Dermis microvascular lymphatic vessel endothelial cell (primary cell): ENCODE results near the gene LRP11. TPM values are rescaled to one million over a fixed set of nuclear protein-coding genes. Genes with fewer than 3 reads are reported as not detected.
"Not testable (repeated sequence)": the region's sequence is repeated elsewhere in the genome, so short reads cannot be mapped to it uniquely, and the experiment has no call there.

Source experiments
- DNase-seq, 2 donors: peaks; one replicate each; pipeline versions ENCODE4 v3.0.0 to v3.0.0-alpha.2; 2010; ENCODE audit warnings: low read depth in 2 of 2
- total RNA-seq: library from RNA; depleted of rRNA; stranded (reverse); fragments of >200 nt; gene quantifications from 2 replicates; pipeline ENCODE4 v1.2.1, GENCODE V29; 2014

The LRP11 gene
- total RNA-seq, 1 donor from 2014 or later, result 7.1 TPM

DNA sequence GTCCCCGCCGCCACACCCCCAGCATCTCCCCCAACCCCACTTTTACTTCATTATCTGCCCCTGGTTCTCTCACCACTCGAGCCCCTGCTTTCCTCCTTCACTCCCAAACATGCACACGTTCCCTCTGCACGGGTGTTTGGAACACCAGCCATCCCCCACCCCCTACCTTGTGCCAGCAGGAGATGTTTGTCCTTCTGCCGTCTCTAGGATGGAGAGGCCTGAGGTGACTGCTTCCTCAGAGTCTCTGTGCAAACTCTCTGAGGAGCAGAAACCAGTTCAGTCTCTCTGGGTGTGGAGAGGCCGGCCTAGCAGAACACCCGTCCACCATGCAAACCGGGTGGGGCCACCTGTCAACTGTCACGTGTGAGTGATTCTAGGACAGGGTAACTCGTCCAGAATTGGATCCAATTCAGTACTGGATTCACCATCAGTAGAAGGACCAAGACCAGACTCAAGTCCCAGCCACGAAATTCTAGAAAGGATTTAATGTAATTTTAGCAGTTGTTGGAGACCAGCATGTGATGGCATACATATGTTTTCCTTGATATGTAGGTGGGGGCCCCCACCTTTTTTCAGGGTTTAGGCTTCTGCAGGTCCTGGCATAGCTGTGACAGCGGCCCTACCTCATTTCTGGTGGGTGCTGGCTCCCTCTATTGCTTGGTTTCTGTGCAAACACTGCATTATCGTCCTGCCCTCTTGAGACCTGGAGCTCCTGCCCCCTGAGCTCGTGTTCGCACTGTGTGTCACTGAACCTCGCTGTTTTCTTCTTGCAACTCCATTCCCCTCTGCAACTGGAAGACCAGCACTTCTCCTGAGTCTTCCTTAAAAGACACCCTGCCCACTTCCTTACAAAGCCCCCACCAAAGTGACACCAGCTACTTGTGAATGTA, 33.9 kb upstream of the LRP11 start, which contains the start of gene RAET1E:
TSS of gene RAET1E (minus strand) at position 259 of the 890 bp plus-strand sequence. CDS start 7,212 bp downstream, outside the sequence.
- DNase-seq, result no peak

DNA sequence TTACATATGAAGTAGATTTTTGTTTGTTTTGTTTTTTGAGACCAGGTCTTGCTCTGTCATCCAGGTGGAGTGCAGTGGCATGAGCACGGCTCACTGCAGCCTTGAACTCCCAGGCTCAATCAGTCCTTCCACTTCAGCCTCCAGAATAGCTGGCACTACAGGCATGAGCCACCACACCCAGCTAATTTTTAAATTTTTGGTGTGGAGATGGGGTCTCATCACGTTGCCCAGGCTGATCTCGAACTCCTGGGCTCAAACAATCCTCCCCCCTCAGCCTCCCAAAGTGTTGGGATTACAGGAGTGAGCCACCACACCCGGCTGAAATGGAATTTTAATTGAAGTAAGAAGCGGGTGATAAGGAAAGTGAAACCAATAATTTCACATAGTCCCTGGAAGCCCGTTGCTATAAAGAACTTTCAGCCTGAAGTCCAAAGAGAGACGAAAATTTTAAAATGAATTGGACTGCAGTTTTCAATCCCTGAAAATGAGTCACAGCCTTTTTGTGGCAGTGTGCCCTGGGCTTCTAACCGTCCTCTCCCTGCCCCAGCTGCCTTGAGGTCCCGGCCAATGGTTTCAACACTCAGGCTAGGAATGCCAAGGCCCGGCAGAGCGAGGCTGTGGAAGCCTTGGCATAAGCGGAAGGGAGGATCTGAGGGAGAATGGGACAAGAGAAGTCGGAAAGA, 33.0 kb upstream of the LRP11 start:
- peak; percentile 3 to 44 for DNase-seq

DNA sequence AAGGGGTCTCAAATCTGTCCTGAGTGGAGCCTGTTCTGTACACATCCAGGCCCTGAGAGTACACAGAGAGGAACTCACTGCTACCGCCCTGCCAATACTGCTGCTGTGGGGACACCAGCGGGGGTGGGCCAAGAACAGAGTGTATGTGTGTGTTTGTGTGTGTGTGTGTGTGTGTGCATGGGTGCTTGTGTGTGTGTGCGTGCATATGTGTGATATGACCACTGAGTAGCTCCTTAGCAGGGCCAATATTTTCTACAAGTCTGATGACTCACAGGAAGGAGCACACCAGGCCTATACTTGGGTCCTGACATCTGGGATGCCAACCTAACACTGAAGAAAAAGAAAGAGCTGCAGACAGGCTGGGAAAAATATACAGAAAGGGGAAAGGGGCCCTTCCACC, 32.3 kb upstream of the LRP11 start:
- DNase-seq, result peak in 1 of 2 donors; percentile 38

DNA sequence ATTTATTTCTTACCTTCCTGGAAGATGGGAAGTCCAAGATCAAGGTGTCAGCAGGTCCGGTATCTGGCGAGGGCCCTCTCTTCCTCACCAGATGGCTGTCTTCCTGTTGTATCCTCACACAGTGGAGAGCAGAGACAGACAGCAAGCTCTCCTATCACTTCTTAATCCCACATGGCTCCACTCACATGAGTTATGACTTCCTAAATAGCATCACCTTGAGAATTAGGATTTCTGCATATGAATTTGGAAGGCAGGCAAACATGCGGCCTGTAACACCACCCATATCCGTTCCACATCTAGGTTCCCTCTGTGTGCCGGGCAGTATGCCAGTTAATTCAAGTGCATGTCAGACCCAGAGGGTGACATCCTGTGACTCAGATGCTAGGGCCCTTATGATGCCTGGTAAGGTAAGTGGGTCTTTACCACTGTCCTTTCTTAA, 31.7 kb upstream of the LRP11 start:
- DNase-seq, result peak; percentile 33 to 86

DNA sequence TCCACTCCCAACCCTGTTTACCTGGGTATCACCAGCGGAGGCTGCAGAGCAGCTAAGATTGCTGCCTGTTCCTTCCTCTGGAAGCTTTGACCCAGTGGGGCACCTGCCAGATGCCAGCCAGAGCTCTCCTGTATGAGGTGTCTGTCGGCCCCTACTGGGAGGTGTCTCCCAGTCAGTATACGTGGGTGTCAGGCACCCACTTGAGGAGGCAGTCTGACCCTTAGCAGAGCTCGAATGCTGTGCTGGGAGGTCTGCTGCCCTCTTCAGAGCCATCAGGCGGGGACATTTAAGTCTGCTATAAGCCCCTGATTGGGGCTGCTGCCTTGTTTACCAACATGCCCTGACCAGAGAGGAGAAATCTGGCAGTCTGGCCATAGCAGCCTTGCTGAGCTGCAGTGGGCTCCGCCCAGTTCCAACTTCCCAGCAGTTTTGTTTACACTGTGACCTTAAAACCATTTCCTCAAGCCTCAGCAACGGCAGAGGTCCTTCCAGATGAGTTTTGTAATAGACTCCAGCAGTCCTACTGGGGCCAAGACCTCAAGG, 31.0 kb upstream of the LRP11 start:
- peak in 1 of 2 donors; percentile 42 for DNase-seq

DNA sequence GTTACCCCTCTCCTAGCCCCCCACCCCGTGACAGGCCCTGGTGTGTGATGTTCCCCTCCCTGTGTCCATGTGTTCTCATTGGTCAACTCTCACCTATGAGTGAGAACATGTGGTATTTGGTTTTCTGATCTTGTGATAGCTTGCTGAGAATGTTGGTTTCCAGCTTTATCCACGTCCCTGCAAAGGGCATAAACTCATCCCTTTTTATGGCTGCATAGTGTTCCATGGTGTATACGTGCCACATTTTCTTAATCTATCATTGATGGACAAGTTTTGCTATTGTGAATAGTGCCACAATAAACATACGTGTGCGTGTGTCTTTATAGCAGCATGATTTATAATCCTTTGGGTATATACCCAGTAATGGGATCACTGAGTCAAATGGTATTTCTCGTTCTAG, 27.7 kb upstream of the LRP11 start:
- DNase-seq, result not testable (repeated sequence)

DNA sequence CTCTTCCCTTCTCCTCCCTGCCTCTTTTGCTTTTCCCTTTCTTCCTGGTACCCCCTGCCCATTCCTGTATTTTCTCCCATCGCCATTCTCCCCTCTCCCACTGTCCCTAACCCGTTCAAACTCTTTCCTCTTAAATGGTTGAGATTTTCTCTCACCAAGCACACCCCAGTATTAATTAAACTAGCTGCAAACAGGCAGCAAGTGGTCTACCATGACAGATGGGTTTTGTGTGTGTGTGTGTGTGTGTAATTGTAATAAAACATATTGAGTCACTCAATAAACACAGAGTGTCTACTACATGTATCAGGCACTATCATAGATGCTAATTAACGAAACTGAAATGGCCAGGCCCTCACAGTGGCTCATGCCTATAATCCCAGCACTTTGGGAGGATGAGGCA, 27.1 kb upstream of the LRP11 start:
- no peak for DNase-seq

DNA sequence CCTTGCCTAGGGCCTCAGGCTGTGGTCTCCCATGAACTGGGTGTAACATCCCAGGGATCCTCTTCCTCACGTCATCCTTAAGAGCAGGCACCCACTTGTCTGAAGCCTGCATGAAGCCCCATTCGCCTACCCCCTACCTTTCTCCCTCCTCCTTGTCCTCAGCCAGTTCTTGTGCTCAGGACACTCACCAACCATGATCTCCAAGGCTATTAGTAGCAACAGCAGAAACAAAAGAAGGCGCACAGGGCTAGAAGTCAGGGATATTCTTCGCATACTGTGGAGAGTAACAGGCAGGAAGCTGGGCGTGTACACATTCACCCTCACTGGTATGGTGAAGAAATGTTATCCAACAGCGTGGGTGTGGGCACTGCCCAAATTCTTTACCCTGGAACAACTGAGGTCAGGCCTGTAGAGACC, 26.5 kb upstream of the LRP11 start:
- no peak for DNase-seq

DNA sequence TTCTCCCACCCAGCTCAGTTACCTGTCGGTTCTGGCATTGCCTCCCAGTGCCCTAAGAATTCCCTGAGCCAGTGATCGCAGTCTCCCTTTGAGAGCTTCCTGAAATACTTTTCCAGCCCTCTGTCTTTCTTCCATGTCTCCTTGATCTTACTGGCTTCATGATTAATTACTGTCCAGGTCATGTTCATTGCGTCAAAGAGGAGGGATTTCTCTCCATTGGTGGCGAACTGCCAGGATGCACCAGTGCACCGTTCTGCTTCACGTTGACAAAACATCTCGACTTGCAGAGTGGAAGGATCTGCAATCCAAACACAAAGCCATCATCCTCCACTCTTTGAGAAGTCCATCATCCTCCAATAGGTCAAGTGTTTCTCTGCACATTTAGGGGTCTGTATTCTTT, 25.2 kb upstream of the LRP11 start:
- DNase-seq, result no peak

DNA sequence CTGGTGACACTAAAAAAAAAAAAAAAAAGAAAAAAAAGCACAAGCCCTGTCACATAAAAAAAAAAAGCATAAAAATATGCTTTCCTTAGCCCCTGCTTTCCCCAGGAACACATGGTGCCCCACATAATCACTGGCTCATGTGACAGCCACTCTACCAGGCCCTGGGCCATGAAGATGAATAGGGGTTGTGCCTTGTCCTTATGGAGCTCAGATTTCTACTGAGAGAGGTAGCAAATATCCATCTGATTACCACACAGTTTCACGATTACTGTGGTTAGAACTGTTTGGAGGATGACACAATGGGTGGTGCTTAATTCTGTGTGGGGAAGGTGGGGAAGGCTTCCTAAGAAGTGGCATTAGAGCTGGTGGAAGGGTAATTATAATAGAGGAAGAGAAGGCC, 24.5 kb upstream of the LRP11 start:
- no peak for DNase-seq

DNA sequence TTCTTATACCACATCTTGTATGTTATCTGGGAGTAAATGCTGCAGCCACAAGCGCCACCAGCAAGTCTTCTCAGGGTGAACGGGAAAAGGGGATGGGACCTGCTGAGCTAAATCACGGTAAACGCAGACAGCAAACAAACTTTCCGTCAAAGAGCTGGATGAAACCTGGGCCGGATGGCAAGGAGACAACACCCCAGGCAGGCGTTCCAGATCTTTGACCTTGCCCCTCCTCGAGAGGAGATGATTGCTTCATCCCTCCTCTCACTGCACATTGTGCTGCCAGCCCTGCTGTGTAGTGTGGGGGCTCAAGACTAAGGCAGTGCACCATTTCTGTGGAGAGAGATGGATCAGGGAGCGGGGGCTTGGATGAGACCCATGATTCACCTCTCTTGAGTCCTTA, 23.9 kb upstream of the LRP11 start:
- DNase-seq, result no peak

DNA sequence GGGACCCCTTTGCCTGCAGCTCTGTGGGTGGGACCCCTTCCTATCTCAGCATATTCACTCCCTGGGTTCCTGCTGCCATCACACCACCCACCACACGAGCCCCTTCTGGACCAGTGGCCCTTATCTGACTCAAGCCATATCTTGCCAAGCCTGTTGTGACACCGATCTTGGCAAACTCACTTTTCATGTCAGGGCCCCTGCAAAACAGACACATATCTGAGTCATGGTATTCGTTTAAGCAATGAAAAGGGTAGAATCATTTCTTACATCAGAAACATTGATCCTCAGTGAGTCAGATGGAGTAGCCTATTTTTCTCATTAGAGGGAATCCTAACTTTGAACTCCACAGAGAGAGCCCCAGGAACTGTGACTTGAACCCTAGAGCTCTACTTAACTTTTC, 23.2 kb upstream of the LRP11 start:
- no peak for DNase-seq

DNA sequence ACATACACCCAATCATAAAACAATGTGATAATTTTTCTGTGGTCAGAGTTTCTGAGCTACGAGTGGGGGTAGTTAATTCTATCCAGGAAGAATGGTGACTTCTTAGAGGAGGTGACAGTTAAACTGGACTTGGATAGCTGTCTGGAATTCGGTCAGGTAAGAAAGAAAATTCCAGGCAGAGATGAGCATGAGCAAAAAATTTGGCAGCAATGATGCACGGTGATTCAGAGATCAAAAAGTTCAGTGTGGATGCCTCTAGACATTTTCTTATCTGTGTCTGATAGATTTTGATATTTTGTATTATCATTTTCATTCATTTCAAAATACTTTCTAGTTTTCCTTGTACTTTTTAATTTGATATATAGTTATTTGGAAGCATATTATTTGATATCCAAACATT, 21.7 kb upstream of the LRP11 start:
- DNase-seq, result no peak

DNA sequence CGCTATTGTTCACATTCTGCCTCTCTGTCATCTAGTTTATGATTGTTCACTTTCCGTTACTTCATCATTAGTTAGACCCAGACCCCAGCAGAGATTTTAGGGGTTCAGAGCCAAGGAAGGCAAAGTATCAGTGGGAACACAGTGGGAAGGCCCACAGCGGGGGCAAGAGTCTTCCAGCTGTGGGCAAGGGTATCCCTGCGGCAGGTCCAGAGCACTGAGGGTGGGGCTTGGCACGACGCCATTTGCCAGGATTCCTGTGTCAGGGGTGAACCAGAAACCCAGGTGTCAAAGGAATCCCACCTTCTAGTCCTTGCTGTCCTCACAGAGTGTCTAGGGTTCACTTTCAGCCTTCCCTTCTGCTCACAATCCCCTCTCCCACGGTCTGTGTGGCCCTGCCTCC, 20.5 kb upstream of the LRP11 start:
- DNase-seq, result no peak

DNA sequence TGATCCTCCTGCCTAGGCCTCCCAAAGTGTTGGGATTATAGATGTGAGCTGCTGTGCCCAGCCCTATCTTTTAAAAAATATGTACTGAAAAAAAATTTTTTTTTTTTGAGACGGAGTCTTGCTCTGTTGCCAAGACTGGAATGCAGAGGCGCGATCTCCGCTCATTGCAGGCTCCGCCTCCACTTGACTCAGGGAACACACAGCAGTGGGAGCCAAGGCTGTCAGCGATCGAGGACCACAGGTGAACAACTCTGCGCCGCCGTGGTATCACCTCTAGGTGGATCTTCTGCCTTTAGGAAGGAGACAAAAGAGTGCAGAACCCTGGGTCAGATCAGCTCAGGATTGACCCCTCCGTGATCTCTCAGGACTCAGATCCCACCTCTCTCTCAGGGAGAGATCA, 20.1 kb upstream of the LRP11 start:
- no peak for DNase-seq

DNA sequence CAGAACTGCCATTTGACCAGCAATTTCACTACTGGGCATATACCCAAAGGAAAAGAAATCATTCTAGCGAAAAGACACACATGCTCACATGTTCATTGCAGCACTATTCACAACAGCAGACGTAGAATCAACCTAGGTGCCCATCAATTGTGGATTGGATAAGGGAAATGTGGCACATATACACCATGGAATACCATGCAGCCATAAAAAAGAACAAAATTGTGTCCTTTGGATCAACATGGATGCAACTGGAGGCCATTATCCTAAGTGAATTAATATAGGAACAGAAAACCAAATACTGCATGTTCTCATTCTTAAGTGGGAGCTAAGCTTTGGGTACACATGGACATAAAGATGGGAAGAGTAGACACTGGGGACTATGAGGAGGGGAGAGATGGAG, 17.7 kb upstream of the LRP11 start:
- DNase-seq, result no peak

DNA sequence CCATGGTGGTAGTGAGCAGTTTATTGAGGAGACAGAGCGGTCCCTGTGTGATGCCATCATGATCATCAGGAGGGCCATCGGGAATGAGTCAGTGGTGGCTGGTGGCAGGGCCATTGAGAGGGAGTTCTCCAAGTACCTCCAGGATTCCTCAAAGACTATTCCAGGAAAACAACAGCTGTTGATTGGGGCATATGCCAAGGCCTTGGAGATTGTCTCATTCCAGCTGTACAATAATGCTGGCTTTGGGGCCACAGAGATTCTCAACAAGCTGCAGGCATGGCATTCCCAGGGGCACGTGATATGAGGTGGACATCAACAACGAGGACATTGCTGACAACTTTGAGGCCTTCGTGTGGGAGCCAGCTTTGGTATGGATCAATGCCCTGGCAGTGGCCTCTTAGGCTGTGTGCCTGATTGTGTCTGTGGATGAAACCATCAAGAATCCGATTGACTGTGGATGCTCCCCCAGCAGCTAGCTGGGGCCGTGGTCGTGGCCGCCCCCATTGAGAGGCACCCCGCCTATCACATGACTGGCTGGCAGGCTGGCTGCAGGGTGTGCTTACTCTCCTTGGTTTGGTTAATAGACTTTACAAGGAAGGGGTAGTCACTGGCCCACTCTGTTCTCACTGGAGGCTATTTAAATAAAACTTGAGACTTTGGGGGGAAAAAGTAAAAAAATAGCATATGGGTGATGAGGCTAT, 17.1 kb upstream of the LRP11 start:
- no peak for DNase-seq

DNA sequence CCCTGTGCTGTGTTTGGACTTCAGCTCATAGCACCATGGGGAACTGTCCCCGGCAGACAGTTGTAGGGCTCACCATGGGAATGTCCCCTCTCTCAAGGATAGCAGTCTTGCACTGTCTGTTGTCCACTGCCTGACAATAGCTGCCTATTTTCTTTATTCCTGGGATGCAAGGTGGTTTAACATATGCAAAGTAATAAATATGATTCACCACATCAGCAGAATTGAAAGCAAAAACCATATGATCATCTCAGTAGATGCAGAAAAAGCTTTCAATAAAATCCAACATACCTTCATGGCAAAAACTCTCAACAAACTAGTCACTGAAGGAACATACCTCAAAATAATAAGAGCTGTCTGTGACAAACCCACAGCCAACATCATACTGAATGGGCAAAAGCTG, 13.5 kb upstream of the LRP11 start:
- no peak for DNase-seq

DNA sequence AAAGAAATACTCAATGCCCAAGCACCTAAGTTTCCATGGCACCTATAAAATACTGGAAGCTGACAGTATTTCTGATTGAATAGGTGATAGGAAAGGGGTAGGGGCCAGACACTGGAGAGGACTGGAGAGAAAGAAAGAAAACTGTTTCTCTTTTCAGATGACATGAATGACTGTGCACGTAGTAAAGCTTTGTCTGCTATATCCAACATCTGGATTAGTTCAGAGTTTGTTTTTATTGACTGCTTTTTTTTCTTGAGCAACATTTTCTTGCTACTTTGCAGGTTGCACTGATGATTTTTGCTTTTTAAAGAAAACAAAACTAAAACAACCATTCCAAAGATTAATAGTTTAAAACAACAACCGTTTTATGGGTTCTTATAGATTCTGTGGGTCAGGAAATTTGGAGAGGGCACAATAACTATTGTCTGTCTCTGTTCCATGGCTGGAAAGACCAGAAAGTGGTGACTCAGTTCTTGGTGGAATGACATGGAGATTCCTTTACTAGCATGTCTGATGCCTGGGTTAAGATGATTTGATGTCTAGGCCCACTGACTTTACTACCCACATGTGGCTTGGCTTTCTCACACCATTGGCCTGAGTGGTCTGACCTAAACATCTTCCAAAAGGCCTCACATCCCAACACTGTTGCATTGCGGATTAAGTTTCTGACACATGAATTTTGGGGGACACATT, 12.2 kb upstream of the LRP11 start:
- no peak for DNase-seq

DNA sequence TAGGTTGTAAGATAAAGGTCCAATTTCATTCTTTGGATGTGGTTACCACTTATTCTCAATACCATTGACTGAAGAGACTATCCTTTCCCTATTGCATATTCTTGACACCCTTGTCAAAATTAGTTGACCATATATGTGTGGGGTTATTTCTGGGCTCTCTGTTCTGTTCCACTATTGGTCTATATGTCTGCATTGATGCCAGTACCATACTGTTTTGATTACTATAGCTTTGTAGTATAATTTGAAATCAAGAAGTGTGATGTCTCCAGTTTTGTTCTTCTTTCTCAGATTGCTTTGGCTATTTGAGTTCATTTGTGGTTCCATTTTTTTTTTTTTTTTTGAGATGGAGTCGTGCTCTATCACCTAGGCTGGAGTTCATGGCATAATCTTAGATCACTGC, 8.1 kb upstream of the LRP11 start:
- DNase-seq, result no peak

DNA sequence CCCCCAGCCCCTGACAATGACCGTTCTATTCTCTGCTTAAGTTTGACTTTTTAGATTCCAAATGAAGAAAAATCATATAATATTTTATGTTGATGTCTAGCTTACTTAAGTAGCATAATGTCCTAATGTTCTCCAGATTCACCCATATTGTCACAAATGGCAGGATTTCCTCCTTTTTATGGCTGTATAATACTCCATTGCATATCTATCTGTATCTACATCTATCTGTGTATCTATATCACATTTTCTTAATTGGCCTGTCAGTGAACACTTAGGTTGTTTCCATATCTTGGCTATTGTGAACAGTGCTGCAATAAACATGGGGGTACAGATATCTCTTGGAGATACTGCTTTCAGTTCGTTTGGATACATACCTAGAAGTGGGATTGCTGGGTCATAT, 7.0 kb upstream of the LRP11 start:
- no peak for DNase-seq
